GM12872 (cell line): ENCODE data around the gene FA2H.

Experiments used
- TF ChIP-seq, protein P1 (sequence below): IDR thresholded peaks from 3 replicates; pipeline ENCODE4 v1.5.1; 2011; ENCODE audit warnings: low read depth, mild to moderate bottlenecking, low read length, moderate library complexity; ENCODE audit not compliant: insufficient read depth

FA2H gene

DNA sequence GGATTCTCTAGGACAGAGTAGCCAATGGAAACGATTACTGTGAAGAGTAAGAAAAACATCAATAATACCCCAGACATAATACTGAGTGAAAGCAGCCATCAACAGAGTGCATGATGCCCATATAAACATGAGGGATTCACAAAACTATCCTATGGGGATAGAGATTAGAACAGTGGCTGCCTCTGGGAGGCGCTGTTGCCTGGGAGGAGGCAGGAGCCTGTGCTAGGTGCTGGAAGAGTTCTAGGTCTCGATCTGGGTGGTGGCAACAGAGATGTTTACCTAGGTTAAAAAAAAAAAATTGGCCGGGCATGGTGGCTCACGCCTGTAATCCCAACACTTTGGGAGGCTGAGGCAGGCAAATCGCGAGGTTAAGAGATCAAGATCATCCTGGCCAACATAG is 7.9 kb downstream of the FA2H start:
- TF ChIP-seq, protein P1, sequence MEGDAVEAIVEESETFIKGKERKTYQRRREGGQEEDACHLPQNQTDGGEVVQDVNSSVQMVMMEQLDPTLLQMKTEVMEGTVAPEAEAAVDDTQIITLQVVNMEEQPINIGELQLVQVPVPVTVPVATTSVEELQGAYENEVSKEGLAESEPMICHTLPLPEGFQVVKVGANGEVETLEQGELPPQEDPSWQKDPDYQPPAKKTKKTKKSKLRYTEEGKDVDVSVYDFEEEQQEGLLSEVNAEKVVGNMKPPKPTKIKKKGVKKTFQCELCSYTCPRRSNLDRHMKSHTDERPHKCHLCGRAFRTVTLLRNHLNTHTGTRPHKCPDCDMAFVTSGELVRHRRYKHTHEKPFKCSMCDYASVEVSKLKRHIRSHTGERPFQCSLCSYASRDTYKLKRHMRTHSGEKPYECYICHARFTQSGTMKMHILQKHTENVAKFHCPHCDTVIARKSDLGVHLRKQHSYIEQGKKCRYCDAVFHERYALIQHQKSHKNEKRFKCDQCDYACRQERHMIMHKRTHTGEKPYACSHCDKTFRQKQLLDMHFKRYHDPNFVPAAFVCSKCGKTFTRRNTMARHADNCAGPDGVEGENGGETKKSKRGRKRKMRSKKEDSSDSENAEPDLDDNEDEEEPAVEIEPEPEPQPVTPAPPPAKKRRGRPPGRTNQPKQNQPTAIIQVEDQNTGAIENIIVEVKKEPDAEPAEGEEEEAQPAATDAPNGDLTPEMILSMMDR: peak; percentile 44; the same call in 2 of the 3 replicates

DNA sequence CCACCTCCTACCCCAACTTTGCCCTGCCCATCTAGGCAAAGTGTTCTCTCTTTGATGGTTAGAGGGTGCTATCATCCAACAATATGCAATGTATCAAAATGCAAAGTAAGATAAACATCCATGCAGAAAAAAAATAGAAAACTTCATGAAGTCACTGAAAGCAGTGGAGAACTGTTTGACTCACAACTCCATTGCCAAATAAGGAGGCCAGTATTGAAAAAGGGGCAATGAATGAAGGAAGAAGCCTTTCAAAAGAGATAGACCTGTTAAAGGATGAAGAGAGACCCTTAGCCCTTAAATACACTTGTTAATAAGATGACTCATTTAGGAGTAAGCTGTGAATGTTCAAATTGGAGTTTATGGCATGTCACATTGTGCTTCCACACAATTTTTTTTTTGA is 13.0 kb downstream of the FA2H start:
- TF ChIP-seq, protein P1: no peak

DNA sequence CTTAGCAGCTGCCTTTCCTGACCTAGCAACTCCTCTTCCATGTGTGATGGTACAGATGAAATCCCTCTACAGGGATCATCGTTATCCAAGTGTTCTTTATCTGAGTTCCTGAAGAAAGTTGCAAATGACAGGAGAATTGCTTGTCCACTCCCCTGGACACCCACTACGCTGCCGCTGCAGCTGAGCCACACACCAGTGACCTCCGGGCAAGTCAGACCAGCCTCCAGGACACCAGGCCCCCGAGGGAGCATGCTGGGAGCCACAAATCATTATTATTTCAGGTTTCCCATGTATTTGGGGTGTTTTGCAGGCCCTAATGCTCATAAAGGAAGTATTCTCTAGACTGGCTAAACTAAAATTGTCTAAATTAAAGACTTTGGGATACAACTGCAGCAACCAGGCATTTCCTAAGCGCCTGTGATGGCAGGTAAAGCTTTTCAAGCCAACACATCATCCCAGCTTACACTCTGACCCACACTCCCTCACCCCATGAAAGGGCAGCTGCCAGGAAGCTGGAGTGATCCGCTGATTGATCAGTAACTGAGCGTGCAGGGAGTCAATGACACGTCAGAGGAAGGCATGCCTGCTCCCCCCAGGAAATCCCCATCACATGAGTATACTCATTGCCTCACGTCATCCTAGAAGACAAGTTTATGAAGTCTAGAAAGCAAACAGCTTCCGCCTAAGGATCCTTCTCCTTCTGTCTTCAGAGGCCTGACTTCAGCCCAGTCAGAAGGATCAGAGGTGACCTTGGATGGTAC is 14.4 kb downstream of the FA2H start:
- TF ChIP-seq, protein P1: no peak

DNA sequence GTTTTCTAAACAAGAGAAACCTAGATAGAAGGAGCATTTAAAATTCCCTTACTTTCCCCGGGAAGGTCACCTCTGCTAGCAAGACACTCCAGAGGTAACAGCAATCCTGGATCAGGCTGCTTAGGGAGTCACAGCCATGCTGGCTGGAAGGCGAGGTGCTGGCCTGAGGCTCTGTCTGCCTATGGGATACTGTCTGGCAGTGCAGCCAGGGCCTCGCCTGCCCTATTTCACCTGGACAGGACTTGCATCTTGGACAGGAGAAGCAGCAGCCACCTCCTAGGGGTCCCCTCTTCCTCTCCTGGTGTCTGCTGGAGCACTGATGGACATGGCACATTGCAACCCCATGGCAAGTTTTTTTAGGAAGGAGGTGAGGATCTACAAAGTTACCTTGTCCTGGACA is 15.1 kb downstream of the FA2H start:
- TF ChIP-seq, protein P1: no peak

DNA sequence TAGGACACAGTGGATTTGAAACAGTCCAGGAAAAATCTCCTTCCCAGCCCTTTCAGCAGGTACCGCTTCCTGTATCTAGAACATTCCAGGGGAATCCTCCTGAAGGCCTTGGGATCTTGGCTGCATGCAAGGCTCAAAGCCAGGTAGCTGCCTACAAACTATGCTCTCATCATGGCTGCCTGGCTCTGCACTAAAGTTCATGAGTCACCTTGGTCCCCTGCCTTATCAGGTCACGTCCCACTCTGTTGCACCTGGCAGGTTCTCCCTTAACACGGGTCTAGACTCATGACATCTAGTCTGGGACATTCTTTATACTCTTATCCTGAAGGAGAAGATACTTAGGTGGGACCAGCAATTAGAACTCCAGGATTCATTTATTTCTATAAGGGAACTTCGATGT is 15.8 kb downstream of the FA2H start:
- TF ChIP-seq, protein P1: no peak

DNA sequence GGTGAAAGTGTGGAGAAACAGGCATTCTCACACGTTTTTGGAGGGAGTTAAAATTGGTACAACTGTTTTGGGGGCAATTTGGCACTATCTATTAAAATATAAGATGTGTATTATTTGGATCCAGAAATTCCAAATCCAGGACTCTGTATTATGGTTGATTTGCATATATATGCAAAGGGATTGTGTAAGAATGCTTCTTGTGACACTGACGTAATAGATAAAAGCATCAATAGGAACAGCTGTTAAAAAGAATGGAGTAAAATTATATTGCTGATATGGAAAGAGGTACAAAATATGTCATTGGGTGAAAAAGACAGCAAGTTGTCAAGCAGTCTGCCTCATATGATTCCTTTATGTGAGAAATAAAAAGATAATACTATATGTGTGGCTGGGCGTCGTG is 17.3 kb downstream of the FA2H start:
- TF ChIP-seq, protein P1: no peak

DNA sequence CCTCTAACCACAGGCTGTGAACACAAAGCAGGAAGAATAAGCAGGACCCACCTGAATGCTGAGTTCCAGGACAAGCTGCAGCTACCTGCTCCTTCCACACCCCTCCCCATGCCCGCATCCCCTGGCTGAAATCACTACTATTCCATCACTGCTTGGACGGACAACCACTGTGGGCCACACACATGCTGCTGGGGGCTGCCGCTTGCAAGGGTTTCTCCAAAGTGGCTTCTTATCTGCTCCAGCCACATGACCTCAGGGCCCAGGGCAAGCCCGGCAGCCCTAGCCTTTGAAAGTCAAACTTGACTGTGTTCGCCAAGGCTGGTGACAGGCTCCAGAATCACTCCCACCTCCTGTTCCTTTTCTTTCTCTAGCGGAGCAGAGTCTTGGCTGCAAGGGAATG is 18.4 kb downstream of the FA2H start:
- TF ChIP-seq, protein P1: no peak
